HG03342 (cell line): ENCODE results near the gene LDB2.

Experiments
- ATAC-seq: cut with Tn5 transposase; IDR thresholded peaks from one replicate; pipeline ENCODE4 v1.9.1; 2021; ENCODE audit warnings: mild to moderate bottlenecking, moderate library complexity; ENCODE audit not compliant: unreplicated experiment

The LDB2 gene

GRCh38 chr4:16809064-16809463 is 89.4 kb downstream of the LDB2 start:
- no peak for ATAC-seq

GRCh38 chr4:16807355-16807754 is 91.1 kb downstream of the LDB2 start:
- ATAC-seq, result no peak

GRCh38 chr4:16804581-16804980 is 93.9 kb downstream of the LDB2 start:
- no peak for ATAC-seq

GRCh38 chr4:16802044-16802443 is 96.4 kb downstream of the LDB2 start:
- no peak for ATAC-seq

- ATAC-seq, result no peak
Observed at GRCh38 chr4:16801356-16801755, 97.1 kb downstream of the LDB2 start.

GRCh38 chr4:16794816-16795445 is 103.5 kb downstream of the LDB2 start:
- ATAC-seq, result no peak

GRCh38 chr4:16791460-16791859 is 107.0 kb downstream of the LDB2 start:
- no peak for ATAC-seq

- no peak for ATAC-seq
Observed at GRCh38 chr4:16790508-16790907, 107.9 kb downstream of the LDB2 start.

GRCh38 chr4:16788868-16789267 is 109.6 kb downstream of the LDB2 start:
- ATAC-seq, result no peak

GRCh38 chr4:16785793-16786527 is 112.5 kb downstream of the LDB2 start:
- ATAC-seq, result no peak

- ATAC-seq, result no peak
Observed at GRCh38 chr4:16783119-16783518, 115.3 kb downstream of the LDB2 start.

- no peak for ATAC-seq
Observed at GRCh38 chr4:16779028-16779675, 119.3 kb downstream of the LDB2 start.

GRCh38 chr4:16777726-16778125 is 120.7 kb downstream of the LDB2 start:
- no peak for ATAC-seq

- no peak for ATAC-seq
Observed at GRCh38 chr4:16775411-16776154, 122.9 kb downstream of the LDB2 start.

- no peak for ATAC-seq
Observed at GRCh38 chr4:16772366-16772850, 126.0 kb downstream of the LDB2 start.

GRCh38 chr4:16770710-16771285 is 127.6 kb downstream of the LDB2 start:
- no peak for ATAC-seq

- ATAC-seq, result no peak
Observed at GRCh38 chr4:16767861-16768260, 130.6 kb downstream of the LDB2 start.

GRCh38 chr4:16767251-16767650 is 131.2 kb downstream of the LDB2 start:
- no peak for ATAC-seq

GRCh38 chr4:16765546-16765945 is 132.9 kb downstream of the LDB2 start:
- no peak for ATAC-seq

- no peak for ATAC-seq
Observed at GRCh38 chr4:16764622-16765021, 133.8 kb downstream of the LDB2 start.
